ENCODE measurements around the gene CTNNA3. TPM values are rescaled to one million over a fixed set of nuclear protein-coding genes. Genes with fewer than 3 reads are reported as not detected.

The CTNNA3 gene
- total RNA-seq, 2 experiments from 2014 or later: 0.30 TPM; not detected in 1

- Mint-ChIP-seq H3K27ac (no peak overlapping the region), H3K9me3 (ENCODE audit: low read depth) (peaks cover 2% of the 10 kb centered on the region), H3K4me1 (no peaks in the 10 kb centered on the region), H3K36me3 (ENCODE audit: low read depth) (no peaks in the 10 kb centered on the region), H3K4me3 (no peak overlapping the region), H3K27me3 (peaks cover 3% of the 10 kb centered on the region)
- intact Hi-C loops (cut with DNase I, micrococcal nuclease): no loop called here
- DNase-seq (no peak), ATAC-seq (no peak)
- ChIA-PET CTCF (interaction anchor here (0.7 kb wide), 1 partner anchor 9 kb away, joined by 3 read pairs; no protein-coding TSS in a partner anchor), POLR2A (no interaction called here)
Measured at GRCh38 chr10:67621834-67622233, 74.2 kb downstream of the CTNNA3 start.

DNA sequence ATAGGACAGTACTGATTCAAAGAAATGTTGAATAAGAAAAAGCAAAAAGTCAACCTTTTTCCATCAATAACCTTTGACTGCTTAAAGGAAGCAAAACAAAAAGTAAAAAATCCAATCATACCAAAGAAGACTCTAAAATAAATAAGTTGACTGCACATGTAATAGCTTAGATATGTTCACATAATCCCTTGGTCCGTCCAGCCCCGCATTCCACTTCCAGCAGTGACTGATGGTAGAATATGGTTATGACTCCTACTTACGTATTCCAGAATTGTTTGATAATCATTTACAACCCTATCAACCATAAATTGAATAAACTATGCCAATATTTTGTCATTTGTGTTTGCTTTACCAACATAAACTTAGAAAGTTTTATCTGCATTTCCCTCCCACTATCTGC is 77.9 kb downstream of the CTNNA3 start:
- H3K27ac Mint-ChIP-seq: no peak overlapping the region
- peaks cover 3% of the 10 kb centered on the region for H3K27me3 Mint-ChIP-seq
- no peak overlapping the region for H3K4me3 Mint-ChIP-seq
- H3K36me3 Mint-ChIP-seq (ENCODE audit: low read depth): no peaks in the 10 kb centered on the region
- H3K9me3 Mint-ChIP-seq (ENCODE audit: low read depth): no peaks in the 10 kb centered on the region
- CTCF ChIA-PET: no interaction called here
- POLR2A ChIA-PET: no interaction called here
- intact Hi-C loops (cut with DNase I, micrococcal nuclease): no loop called here
- no peak for ATAC-seq
- DNase-seq: no peak
- peaks cover 10% of the 10 kb centered on the region for H3K4me1 Mint-ChIP-seq

GRCh38 chr10:67612577-67613537 is 83.1 kb downstream of the CTNNA3 start:
- no peaks in the 10 kb centered on the region for H3K36me3 Mint-ChIP-seq (ENCODE audit: low read depth)
- no peaks in the 10 kb centered on the region for H3K9me3 Mint-ChIP-seq (ENCODE audit: low read depth)
- POLR2A ChIA-PET: interaction anchor here (1.0 kb wide), 1 partner anchor 9 kb away, joined by 3 read pairs; no protein-coding TSS in a partner anchor
- intact Hi-C loops (cut with DNase I, micrococcal nuclease): loop anchor here (5.0 kb wide), 1 partner anchor 149 kb away; no protein-coding TSS in a partner anchor
- no peaks in the 10 kb centered on the region for H3K27me3 Mint-ChIP-seq
- H3K4me3 Mint-ChIP-seq: no peak overlapping the region
- ATAC-seq: peak; percentile 100
- H3K4me1 Mint-ChIP-seq: peaks cover 27% of the 10 kb centered on the region
- peak overlapping the region; percentile 18 for H3K27ac Mint-ChIP-seq
- DNase-seq: peak; percentile 75
- CTCF ChIA-PET: interaction anchor here (0.6 to 1.9 kb wide), 4 partner anchors 9 to 191 kb away, joined by 3 to 7 read pairs (median 3); no protein-coding TSS in a partner anchor

DNA sequence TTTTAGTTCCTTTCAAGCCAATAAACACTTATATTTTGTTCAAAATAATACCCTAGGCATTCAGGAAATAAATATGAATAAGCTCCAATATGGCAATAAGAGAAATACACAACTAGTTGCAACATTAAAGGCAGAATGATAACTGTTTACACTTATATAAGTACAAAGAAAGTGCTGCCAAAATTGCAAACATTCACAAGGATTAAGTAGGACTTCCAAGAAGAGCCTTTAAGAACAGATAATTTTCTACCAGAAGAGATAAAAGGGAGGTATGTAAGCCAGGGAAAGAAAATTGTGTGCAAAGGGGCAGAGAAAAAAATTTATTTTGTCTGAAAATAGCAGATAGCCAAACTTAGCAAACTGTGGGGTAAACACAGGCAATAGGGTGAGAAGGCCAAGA is 83.8 kb downstream of the CTNNA3 start:
- Mint-ChIP-seq H3K27ac (no peak overlapping the region), H3K36me3 (ENCODE audit: low read depth) (no peaks in the 10 kb centered on the region), H3K4me3 (no peak overlapping the region), H3K27me3 (no peaks in the 10 kb centered on the region), H3K9me3 (ENCODE audit: low read depth) (no peaks in the 10 kb centered on the region), H3K4me1 (peaks cover 34% of the 10 kb centered on the region)
- intact Hi-C loops (cut with DNase I, micrococcal nuclease): loop anchor here (5.0 kb wide), 1 partner anchor 150 kb away; no protein-coding TSS in a partner anchor
- ATAC-seq: no peak
- CTCF ChIA-PET: interaction anchor here (0.6 to 1.5 kb wide), 2 partner anchors 11 to 176 kb away, joined by 3 to 5 read pairs; no protein-coding TSS in a partner anchor
- DNase-seq: no peak
- POLR2A ChIA-PET: no interaction called here

DNA sequence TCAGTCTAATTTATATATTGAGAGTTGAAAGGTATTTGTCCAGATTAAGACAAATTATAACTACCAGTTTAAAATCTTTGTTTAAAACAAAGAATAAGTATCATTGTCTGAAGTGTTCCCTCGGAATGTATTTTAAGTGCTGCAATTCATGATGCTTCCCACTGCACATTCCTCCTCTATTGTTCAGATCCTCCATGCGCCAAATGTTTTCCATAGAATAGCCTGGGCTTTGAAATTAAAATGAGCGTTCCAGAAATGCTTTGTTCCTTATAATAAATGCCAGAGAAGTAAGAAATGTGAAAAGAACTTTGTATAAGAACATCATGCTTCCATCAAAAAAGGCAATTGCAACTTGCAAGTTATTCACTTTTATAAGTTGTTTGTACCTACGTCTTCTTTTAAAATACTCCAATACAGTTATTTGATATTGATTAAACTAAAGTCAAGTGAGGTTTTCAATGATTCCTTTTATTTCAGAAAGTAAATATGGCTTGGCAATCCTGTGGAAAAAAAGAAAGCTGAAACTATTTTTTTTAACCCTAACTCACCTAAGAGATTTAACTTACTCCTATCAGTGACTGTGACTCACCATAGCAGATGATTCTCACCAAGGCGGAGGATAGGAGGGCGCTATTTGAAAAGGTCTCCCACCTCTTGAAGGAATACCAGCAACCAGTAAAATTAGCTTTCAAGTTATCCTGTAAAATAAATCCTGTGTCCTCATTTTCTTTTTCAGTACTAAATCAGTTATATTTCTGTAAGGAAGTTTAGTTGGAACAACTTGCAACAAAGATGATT is 85.8 kb downstream of the CTNNA3 start:
- ChIA-PET CTCF (no interaction called here), POLR2A (no interaction called here)
- ATAC-seq (no peak), DNase-seq (no peak)
- no peaks in the 10 kb centered on the region for H3K9me3 Mint-ChIP-seq (ENCODE audit: low read depth)
- H3K4me1 Mint-ChIP-seq: peaks cover 36% of the 10 kb centered on the region
- H3K27me3 Mint-ChIP-seq: no peaks in the 10 kb centered on the region
- H3K36me3 Mint-ChIP-seq (ENCODE audit: low read depth): no peaks in the 10 kb centered on the region
- H3K4me3 Mint-ChIP-seq: no peak overlapping the region
- intact Hi-C loops (cut with DNase I, micrococcal nuclease): loop anchor here (5.0 kb wide), 1 partner anchor 152 kb away; no protein-coding TSS in a partner anchor
- no peak overlapping the region for H3K27ac Mint-ChIP-seq

DNA sequence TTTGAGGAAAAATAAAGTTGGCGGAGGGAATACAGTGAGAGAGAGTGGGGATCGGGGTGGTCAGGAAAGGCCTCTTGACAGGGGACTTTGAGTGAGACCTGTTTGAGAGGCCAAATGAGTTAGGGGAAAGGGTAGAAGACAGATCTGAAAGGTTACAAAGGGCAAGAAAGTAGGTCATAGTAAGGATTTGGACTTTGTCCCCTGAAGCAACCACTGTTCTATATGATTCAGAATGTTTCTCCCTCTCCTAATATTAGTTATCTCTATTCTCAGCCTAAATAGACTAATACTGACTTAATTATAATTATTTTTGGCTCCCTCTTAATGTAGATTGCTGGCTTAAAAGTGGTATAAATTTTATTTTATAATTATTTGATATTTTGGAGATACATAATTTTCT is 88.0 kb downstream of the CTNNA3 start:
- ATAC-seq: no peak
- CTCF ChIA-PET: no interaction called here
- POLR2A ChIA-PET: no interaction called here
- H3K36me3 Mint-ChIP-seq (ENCODE audit: low read depth): no peaks in the 10 kb centered on the region
- H3K27me3 Mint-ChIP-seq: peaks cover 3% of the 10 kb centered on the region
- H3K27ac Mint-ChIP-seq: no peak overlapping the region
- H3K9me3 Mint-ChIP-seq (ENCODE audit: low read depth): no peaks in the 10 kb centered on the region
- peaks cover 24% of the 10 kb centered on the region for H3K4me1 Mint-ChIP-seq
- intact Hi-C loops (cut with DNase I, micrococcal nuclease): no loop called here
- H3K4me3 Mint-ChIP-seq: no peak overlapping the region
- DNase-seq: no peak

DNA sequence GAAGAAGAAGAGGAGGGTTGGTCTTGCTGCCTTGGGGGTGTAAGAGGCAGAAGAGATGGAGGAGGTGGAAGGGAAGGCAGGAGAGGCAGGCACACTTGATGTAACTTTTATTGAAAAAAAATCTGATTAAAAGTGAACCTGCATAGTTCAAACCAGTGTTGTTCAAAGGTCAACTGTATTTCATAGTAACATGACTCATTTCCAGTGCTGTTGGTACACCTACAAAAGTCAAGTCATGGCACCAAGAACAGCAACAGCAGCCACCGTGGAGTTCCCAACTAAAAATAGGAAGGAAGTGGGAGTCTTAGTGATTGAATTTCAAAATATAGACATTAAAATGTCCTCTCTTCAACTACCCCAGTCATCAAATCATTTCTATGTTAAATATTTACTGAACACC is 88.5 kb downstream of the CTNNA3 start:
- H3K4me3 Mint-ChIP-seq: no peak overlapping the region
- no peak overlapping the region for H3K27ac Mint-ChIP-seq
- peaks cover 3% of the 10 kb centered on the region for H3K27me3 Mint-ChIP-seq
- peaks cover 19% of the 10 kb centered on the region for H3K4me1 Mint-ChIP-seq
- ChIA-PET POLR2A (no interaction called here), CTCF (no interaction called here)
- DNase-seq (peak; percentile 10), ATAC-seq (peak; percentile 90)
- no peaks in the 10 kb centered on the region for H3K36me3 Mint-ChIP-seq (ENCODE audit: low read depth)
- intact Hi-C loops (cut with DNase I, micrococcal nuclease): no loop called here
- no peaks in the 10 kb centered on the region for H3K9me3 Mint-ChIP-seq (ENCODE audit: low read depth)

DNA sequence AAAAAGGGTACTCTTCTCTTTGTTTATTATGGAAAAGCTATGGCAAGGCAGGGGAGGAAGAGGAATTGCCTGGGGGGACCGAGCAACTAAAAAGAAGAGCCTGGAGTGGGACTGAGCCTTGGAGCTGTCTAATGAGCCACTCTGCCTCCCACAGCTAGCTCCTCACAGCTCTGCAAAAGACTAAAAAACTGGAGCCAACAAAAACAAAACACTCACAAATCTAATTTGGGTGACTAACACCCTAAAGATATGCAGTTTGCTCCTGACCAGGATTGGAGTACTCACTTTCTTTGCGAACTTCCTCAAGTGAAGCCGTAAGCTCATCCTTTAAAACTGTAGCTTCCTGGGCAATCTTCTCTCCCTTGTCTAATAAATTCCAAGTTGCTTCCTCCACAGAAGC is 89.4 kb downstream of the CTNNA3 start:
- intact Hi-C loops (cut with DNase I, micrococcal nuclease): no loop called here
- ChIA-PET POLR2A (no interaction called here), CTCF (interaction anchor here (1.7 kb wide), 1 partner anchor 10 kb away, joined by 3 read pairs; no protein-coding TSS in a partner anchor)
- Mint-ChIP-seq H3K27me3 (peaks cover 3% of the 10 kb centered on the region), H3K36me3 (ENCODE audit: low read depth) (no peaks in the 10 kb centered on the region), H3K27ac (no peak overlapping the region), H3K4me1 (peaks cover 11% of the 10 kb centered on the region), H3K4me3 (no peak overlapping the region), H3K9me3 (ENCODE audit: low read depth) (no peaks in the 10 kb centered on the region)
- DNase-seq: no peak
- ATAC-seq: no peak

DNA sequence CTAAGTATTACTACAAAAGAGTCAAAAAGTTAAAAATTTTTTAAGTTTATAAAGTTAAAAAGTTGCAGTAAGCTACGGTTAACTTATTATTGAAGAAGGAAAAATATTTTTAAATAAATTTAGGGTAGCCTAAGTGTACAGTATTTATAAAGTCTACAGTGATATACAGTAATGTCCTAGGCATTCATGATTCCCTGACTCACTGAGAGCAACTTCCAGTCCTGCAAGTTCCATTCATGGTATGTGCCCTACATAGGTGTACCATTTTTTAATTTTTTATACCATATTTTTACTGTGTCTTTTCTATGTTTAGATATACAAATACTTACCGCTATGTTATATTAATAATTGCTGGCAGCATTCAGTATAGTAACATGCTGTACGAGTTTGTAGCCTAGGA is 92.3 kb downstream of the CTNNA3 start:
- ChIA-PET CTCF (interaction anchor here (0.6 kb wide), 1 partner anchor 33 kb away, joined by 4 read pairs; no protein-coding TSS in a partner anchor), POLR2A (interaction anchor here (0.8 kb wide), 1 partner anchor 10 kb away, joined by 3 read pairs; no protein-coding TSS in a partner anchor)
- intact Hi-C loops (cut with DNase I, micrococcal nuclease): no loop called here
- no peak for DNase-seq
- H3K4me1 Mint-ChIP-seq: peaks cover 10% of the 10 kb centered on the region
- H3K9me3 Mint-ChIP-seq (ENCODE audit: low read depth): no peaks in the 10 kb centered on the region
- no peak for ATAC-seq
- H3K36me3 Mint-ChIP-seq (ENCODE audit: low read depth): no peaks in the 10 kb centered on the region
- no peak overlapping the region for H3K4me3 Mint-ChIP-seq
- H3K27ac Mint-ChIP-seq: no peak overlapping the region
- peaks cover 5% of the 10 kb centered on the region for H3K27me3 Mint-ChIP-seq

GRCh38 chr10:67603086-67603485 is 92.9 kb downstream of the CTNNA3 start:
- Mint-ChIP-seq H3K27me3 (peaks cover 9% of the 10 kb centered on the region), H3K36me3 (ENCODE audit: low read depth) (no peaks in the 10 kb centered on the region), H3K9me3 (ENCODE audit: low read depth) (no peaks in the 10 kb centered on the region), H3K4me3 (no peak overlapping the region), H3K27ac (no peak overlapping the region), H3K4me1 (peaks cover 10% of the 10 kb centered on the region)
- POLR2A ChIA-PET: no interaction called here
- intact Hi-C loops (cut with DNase I, micrococcal nuclease): no loop called here
- ATAC-seq: no peak
- CTCF ChIA-PET: interaction anchor here (0.6 kb wide), 1 partner anchor 32 kb away, joined by 4 read pairs; no protein-coding TSS in a partner anchor
- DNase-seq: no peak

GRCh38 chr10:67602268-67602950 is 93.6 kb downstream of the CTNNA3 start:
- ChIA-PET CTCF (interaction anchor here (0.6 kb wide), 1 partner anchor 92 kb away, joined by 6 read pairs; no protein-coding TSS in a partner anchor), POLR2A (no interaction called here)
- Mint-ChIP-seq H3K36me3 (ENCODE audit: low read depth) (no peaks in the 10 kb centered on the region), H3K4me1 (peaks cover 4% of the 10 kb centered on the region), H3K9me3 (ENCODE audit: low read depth) (no peaks in the 10 kb centered on the region), H3K27me3 (peaks cover 9% of the 10 kb centered on the region), H3K4me3 (no peak overlapping the region), H3K27ac (no peak overlapping the region)
- DNase-seq (no peak), ATAC-seq (no peak)
- intact Hi-C loops (cut with DNase I, micrococcal nuclease): no loop called here

Measured in activated CD4-positive, alpha-beta T cell treated with anti-CD3 and anti-CD28 coated beads for 36 hours (primary cell).